Tibial nerve (tissue), 4 donors: ENCODE data around the gene SUPT20HL1.

ENCODE experiments used
- CTCF ChIP-seq, 5 experiments: fragments of 200-600 bp in 3 of 5; fragments of 450-650 bp in 2 of 5; sonication (generic) in 3 of 5; IDR thresholded peaks; one replicate each; pipeline ENCODE4 v1.5.1; 2016 to 2019; ENCODE audit warnings: antibody characterized with exemption in 5 of 5, mild to moderate bottlenecking in 3 of 5, moderate library complexity in 2 of 5
- EP300 ChIP-seq, 2 donors: sonication (generic); formaldehyde crosslinking; IDR thresholded peaks; one replicate each; pipeline ENCODE4 v1.6.1; 2017; ENCODE audit warnings: antibody characterized with exemption in 2 of 2, mild to moderate bottlenecking in 1 of 2
- POLR2A ChIP-seq, 2 donors: fragments of 450-650 bp; IDR thresholded peaks; one replicate each; pipeline ENCODE4 v1.6.1; 2017; ENCODE audit warnings: antibody characterized with exemption in 2 of 2, mild to moderate bottlenecking in 2 of 2, moderate library complexity in 2 of 2

GRCh38 chrX:24332878-24333277 is 27.6 kb upstream of the SUPT20HL1 start:
- TF ChIP-seq CTCF (IDR thresholded peaks at IDR 0.05) = no peak
- TF ChIP-seq POLR2A (IDR thresholded peaks at IDR 0.05) = no peak
- no peak for TF ChIP-seq EP300 (IDR thresholded peaks at IDR 0.05)
